Measurements from ENCODE around the gene LRRC4C.

DNA sequence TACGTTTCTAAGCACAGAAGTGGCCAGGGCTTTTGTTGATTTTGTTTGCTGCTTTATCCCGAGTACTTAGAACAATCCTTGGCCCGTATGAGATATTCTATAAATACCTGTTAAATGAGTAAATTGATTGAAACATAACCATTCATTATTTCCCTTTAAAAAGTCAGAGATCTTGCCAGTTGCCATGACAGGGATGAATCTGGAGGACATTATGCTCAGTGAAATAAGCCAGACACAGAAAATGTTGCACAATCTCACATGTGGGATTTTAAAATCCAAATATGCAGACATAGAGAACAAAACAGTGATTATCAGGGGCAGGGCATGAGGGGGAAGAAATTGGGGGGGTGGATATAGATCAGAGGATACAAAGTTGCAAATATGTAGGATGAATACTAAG is 1240.1 kb downstream of the LRRC4C start:
- no peak for TF ChIP-seq POLR2A (IDR thresholded peaks at IDR 0.05)
- TF ChIP-seq, protein P1, sequence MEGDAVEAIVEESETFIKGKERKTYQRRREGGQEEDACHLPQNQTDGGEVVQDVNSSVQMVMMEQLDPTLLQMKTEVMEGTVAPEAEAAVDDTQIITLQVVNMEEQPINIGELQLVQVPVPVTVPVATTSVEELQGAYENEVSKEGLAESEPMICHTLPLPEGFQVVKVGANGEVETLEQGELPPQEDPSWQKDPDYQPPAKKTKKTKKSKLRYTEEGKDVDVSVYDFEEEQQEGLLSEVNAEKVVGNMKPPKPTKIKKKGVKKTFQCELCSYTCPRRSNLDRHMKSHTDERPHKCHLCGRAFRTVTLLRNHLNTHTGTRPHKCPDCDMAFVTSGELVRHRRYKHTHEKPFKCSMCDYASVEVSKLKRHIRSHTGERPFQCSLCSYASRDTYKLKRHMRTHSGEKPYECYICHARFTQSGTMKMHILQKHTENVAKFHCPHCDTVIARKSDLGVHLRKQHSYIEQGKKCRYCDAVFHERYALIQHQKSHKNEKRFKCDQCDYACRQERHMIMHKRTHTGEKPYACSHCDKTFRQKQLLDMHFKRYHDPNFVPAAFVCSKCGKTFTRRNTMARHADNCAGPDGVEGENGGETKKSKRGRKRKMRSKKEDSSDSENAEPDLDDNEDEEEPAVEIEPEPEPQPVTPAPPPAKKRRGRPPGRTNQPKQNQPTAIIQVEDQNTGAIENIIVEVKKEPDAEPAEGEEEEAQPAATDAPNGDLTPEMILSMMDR (IDR thresholded peaks at IDR 0.05), result no peak

All from Peyer's patch (tissue), 4 donors.